ENCODE data around the gene NFIB.

- TF ChIP-seq POLR2A (IDR thresholded peaks at IDR 0.05) (no peak), CTCF (IDR thresholded peaks at IDR 0.05) (no peak), POLR2AphosphoS5 (IDR thresholded peaks at IDR 0.05) (no peak)
Observed at GRCh38 chr9:14192556-14192955, 121.4 kb downstream of the NFIB start.

Data from gastroesophageal sphincter (tissue), 3 donors.